GM06990 (cell line): Measurements from ENCODE around the gene WDCP.

Experiments
- DNase-seq: peaks from one replicate; pipeline ENCODE4 v3.0.0-alpha.2; 2011; ENCODE audit not compliant: insufficient read length; ENCODE audit errors: extremely low read depth
- H3K27me3 ChIP-seq: replicated peaks from 2 replicates; pipeline ENCODE4 v1.6.0; 2011; ENCODE audit warnings: low read length; ENCODE audit not compliant: control insufficient read depth, insufficient read depth
- H3K36me3 ChIP-seq: 2 replicates; pipeline ENCODE4 v1.5.1; 2011; ENCODE audit warnings: low read length; ENCODE audit not compliant: control insufficient read depth, insufficient read depth
- H3K4me3 ChIP-seq: replicated peaks from 2 replicates; pipeline ENCODE4 v1.5.1; 2011; ENCODE audit warnings: low read depth, mild to moderate bottlenecking, control low read depth, low read length
- CTCF ChIP-seq: IDR thresholded peaks from 2 replicates; pipeline ENCODE4 v1.5.1; 2011; ENCODE audit warnings: low read length, control low read depth, mild to moderate bottlenecking, inconsistent platforms; ENCODE audit not compliant: insufficient read depth, poor library complexity, severe bottlenecking

The WDCP gene

GRCh38 chr2:24010477-24011249 is 36.5 kb downstream of the WDCP start:
- TF ChIP-seq CTCF, result no peak
- peak overlapping the region; percentile 25; the same call in 1 of the 2 replicates for H3K4me3 ChIP-seq
- no peak for DNase-seq
- H3K36me3 ChIP-seq, result no peaks in the 10 kb centered on the region
- no peaks in the 10 kb centered on the region; the same call in 1 of the 2 replicates for H3K27me3 ChIP-seq

GRCh38 chr2:24009680-24010476 is 37.3 kb downstream of the WDCP start, which contains the start of gene MFSD2B:
Gene MFSD2B (plus strand): TSS chr2:24010085. CDS start chr2:24010097, 12 bp downstream.
- no peak for TF ChIP-seq CTCF
- H3K36me3 ChIP-seq, result no peaks in the 10 kb centered on the region
- H3K4me3 ChIP-seq, result peak within 1 kb of the TSS; percentile 31
- H3K27me3 ChIP-seq, result no peaks in the 10 kb centered on the region; the same call in 1 of the 2 replicates
- DNase-seq, result no peak

DNA sequence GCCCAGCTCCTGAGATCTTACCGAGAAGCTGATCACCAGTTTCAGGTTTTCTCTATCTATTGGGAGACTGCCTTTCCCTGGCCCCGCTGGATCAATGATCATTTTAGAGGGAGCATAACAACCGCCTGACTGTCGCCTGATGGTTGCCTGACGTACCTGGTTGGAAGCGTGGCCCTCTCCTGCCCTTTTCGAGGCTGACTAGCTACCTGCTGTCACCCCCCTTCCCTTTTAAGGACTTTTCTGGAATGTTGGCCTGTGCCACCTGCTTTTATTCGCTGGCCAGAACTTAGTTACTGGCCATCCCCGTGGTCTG is 37.9 kb downstream of the WDCP start:
- Histone ChIP-seq H3K27me3 (no peaks in the 10 kb centered on the region; the same call in 1 of the 2 replicates), H3K4me3 (no peak overlapping the region), H3K36me3 (no peaks in the 10 kb centered on the region)
- no peak for DNase-seq
- no peak for TF ChIP-seq CTCF

GRCh38 chr2:24008672-24009366 is 38.4 kb downstream of the WDCP start:
- no peak for DNase-seq
- H3K4me3 ChIP-seq, result no peak overlapping the region
- H3K36me3 ChIP-seq, result no peaks in the 10 kb centered on the region
- no peak for TF ChIP-seq CTCF
- no peaks in the 10 kb centered on the region; the same call in 1 of the 2 replicates for H3K27me3 ChIP-seq

DNA sequence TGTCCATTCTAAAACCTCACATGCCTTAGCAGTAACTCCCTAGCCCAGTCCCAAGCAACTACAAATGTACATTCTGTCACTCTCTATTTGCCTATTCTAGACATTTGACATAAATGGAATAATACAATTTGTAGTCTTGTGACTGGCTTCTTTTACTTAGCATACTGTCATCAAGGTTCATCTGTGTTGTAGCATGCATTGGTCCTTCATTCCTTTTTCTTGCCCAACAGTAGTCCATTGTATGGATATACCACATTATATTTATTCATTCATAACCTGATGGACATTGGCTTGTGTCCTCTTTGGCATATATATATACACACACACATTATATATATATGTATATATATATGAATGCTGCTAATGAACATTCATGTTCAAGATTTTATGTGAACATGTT is 39.5 kb downstream of the WDCP start:
- Histone ChIP-seq H3K4me3 (no peak overlapping the region), H3K27me3 (no peaks in the 10 kb centered on the region; the same call in 1 of the 2 replicates), H3K36me3 (no peaks in the 10 kb centered on the region)
- TF ChIP-seq CTCF, result no peak
- no peak for DNase-seq
